Activated naive CD4-positive, alpha-beta T cell treated with anti-CD3 and anti-CD28 coated beads, Interleukin-2, amount 10 ng/mL, durations not matched to agents 7 days and 5 days (primary cell): ENCODE results near the gene PPY.
"Not testable (repeated sequence)": the region's sequence is repeated elsewhere in the genome, so short reads cannot be mapped to it uniquely, and the experiment has no call there.

ENCODE experiments used
- CTCF ChIA-PET: fragments of 350-600 bp; sonication (Branson Sonifier 250); formaldehyde crosslinking; loops from one replicate; lab custom pipeline; 2021; ENCODE audit warnings: antibody characterized with exemption; lab: Charles Lee
- DNase-seq: peaks from one replicate; pipeline ENCODE4 v3.0.0-alpha.2; 2020
- H3K27ac Mint-ChIP-seq: one replicate; pipeline ENCODE4 v1.8.0; 2021; ENCODE audit warnings: mild to moderate bottlenecking, moderate library complexity, mixed read lengths
- H3K27me3 Mint-ChIP-seq: one replicate; pipeline ENCODE4 v1.8.0; 2021; ENCODE audit warnings: mild to moderate bottlenecking, mixed read lengths
- H3K36me3 Mint-ChIP-seq: one replicate; pipeline ENCODE4 v1.8.0; 2021; ENCODE audit warnings: mixed read lengths
- H3K4me1 Mint-ChIP-seq: one replicate; pipeline ENCODE4 v1.8.0; 2021; ENCODE audit warnings: mixed read lengths
- H3K4me3 Mint-ChIP-seq: one replicate; pipeline ENCODE4 v1.8.0; 2021; ENCODE audit warnings: mild to moderate bottlenecking, moderate library complexity, mixed read lengths
- H3K9me3 Mint-ChIP-seq: one replicate; pipeline ENCODE4 v1.8.0; 2021; ENCODE audit warnings: mixed read lengths

Gene PPY

GRCh38 chr17:43935204-43935925 is 6.9 kb downstream of the PPY start:
- Mint-ChIP-seq H3K4me3 (no peak overlapping the region), H3K27me3 (peaks cover 45% of the 10 kb centered on the region), H3K27ac (no peak overlapping the region), H3K9me3 (no peaks in the 10 kb centered on the region), H3K4me1 (peaks cover 14% of the 10 kb centered on the region), H3K36me3 (no peaks in the 10 kb centered on the region)
- CTCF ChIA-PET, result no interaction called here
- no peak for DNase-seq

- Mint-ChIP-seq H3K4me1 (peaks cover 15% of the 10 kb centered on the region), H3K27ac (no peak overlapping the region), H3K36me3 (no peaks in the 10 kb centered on the region), H3K9me3 (no peaks in the 10 kb centered on the region), H3K27me3 (peaks cover 21% of the 10 kb centered on the region), H3K4me3 (no peak overlapping the region)
- CTCF ChIA-PET, result interaction anchor here (0.6 to 1.3 kb wide), 2 partner anchors 11 to 61 kb away, joined by 3 to 4 read pairs; no protein-coding TSS in a partner anchor
- no peak for DNase-seq
Measured at GRCh38 chr17:43932923-43933322, 9.4 kb downstream of the PPY start.

- Mint-ChIP-seq H3K36me3 (no peaks in the 10 kb centered on the region), H3K4me3 (no peak overlapping the region), H3K9me3 (no peaks in the 10 kb centered on the region), H3K27me3 (peaks cover 21% of the 10 kb centered on the region), H3K27ac (no peak overlapping the region), H3K4me1 (peaks cover 18% of the 10 kb centered on the region)
- DNase-seq, result no peak
- CTCF ChIA-PET, result no interaction called here
Measured at GRCh38 chr17:43932357-43932756, 9.9 kb downstream of the PPY start.

DNA sequence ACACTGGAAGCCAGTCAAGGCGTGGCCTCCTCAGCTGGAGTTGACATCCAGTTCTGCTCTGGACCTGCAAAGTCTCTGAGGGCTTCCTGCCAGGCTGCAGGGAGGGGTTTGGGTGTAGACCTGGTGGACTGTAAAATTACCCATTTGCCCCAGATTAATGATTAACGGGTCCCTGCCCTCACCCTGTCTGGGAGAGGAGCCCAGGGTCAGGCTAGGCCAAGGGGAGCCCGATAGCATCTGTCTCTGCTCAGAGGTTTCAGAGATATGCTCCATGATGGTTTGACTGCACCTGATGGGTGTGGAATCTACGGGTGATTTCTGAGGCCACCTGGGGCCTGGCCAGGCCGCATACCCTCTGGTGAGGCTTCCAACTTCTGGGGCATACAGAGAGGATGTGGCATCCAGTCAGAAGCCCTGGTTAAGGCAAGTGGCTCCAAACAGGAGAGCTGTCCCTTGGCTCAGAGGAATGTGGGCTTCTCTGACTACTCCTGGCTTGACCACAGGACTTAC is 11.2 kb downstream of the PPY start:
- H3K36me3 Mint-ChIP-seq, result no peaks in the 10 kb centered on the region
- peaks cover 24% of the 10 kb centered on the region for H3K4me1 Mint-ChIP-seq
- no peak overlapping the region for H3K27ac Mint-ChIP-seq
- no peak overlapping the region for H3K4me3 Mint-ChIP-seq
- H3K27me3 Mint-ChIP-seq, result peaks cover 27% of the 10 kb centered on the region
- H3K9me3 Mint-ChIP-seq, result no peaks in the 10 kb centered on the region
- CTCF ChIA-PET, result no interaction called here
- DNase-seq, result no peak

DNA sequence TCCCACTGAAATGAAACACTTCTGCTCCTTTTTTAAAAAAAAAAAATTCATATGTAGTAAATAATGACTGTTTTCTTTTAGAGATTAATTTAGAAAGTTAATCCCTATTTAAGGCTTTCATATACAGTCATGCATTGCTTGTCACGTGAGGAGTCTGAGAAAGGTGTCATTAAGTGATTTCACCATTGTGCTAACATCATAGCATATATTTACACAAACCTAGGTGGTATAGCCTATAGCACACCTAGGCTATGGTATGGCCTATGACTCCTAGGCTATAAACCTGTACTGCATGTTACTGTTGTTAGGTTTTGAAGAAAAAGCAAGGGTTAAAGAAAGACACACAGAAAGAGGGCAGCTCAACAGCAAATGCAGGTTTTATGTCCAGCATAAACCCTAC is 13.7 kb downstream of the PPY start:
- CTCF ChIA-PET, result interaction anchor here (0.8 to 1.6 kb wide), 4 partner anchors 15 to 48 kb away, joined by 3 to 11 read pairs (median 4); no protein-coding TSS in a partner anchor
- peaks cover 27% of the 10 kb centered on the region for H3K4me1 Mint-ChIP-seq
- no peaks in the 10 kb centered on the region for H3K9me3 Mint-ChIP-seq
- no peak for DNase-seq
- H3K27ac Mint-ChIP-seq, result no peak overlapping the region
- no peaks in the 10 kb centered on the region for H3K36me3 Mint-ChIP-seq
- H3K4me3 Mint-ChIP-seq, result no peak overlapping the region
- peaks cover 45% of the 10 kb centered on the region for H3K27me3 Mint-ChIP-seq

- H3K36me3 Mint-ChIP-seq, H3K9me3 Mint-ChIP-seq, DNase-seq: not testable (repeated sequence)
- CTCF ChIA-PET, result interaction anchor here (0.8 to 1.6 kb wide), 4 partner anchors 16 to 48 kb away, joined by 3 to 11 read pairs (median 4); no protein-coding TSS in a partner anchor
- H3K4me1 Mint-ChIP-seq, result peaks cover 27% of the 10 kb centered on the region
- peak overlapping the region; percentile 56 for H3K4me3 Mint-ChIP-seq
- H3K27ac Mint-ChIP-seq, result peak overlapping the region; percentile 6
- peaks cover 52% of the 10 kb centered on the region for H3K27me3 Mint-ChIP-seq
Measured at GRCh38 chr17:43927929-43928328, 14.3 kb downstream of the PPY start.

DNA sequence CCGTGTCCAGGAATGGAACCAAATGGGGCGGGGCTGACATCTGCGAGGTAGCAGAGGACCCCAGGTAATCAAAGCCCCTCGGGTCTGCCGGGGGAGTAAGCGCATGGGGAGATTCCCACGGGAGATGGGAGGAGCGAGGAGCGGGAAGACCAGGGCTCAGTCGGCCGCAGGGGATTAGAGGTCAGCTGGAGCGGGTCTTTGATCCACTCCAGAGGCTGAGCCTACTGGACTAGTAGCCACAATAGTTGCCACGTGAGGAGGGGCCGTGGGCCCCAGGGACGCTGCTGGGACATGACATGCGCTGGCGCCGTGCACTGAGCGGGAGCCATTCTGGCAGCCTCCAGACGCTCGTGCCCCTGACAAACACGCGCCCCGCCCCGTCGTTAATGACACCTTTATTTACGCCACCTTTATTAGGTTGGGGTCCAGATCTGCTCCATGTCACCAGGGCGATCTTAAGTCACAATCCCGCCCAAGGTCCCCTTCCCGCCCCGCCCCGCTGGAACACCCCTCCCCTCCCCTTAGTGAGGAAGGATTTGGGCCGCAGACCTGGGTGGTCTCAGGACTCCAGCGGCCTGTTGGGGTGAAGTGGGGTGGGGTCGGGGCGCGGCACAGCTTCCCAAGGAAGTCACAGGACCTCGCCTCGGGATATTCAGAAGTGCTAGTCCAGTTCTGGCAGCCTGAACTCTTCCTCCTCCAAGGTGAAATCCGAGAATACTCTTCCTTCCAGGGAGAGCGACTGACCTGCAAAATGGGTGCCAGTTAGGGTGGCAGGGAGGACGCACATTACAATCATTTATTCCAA is 15.0 kb downstream of the PPY start:
- Mint-ChIP-seq H3K27ac (peak overlapping the region; percentile 6), H3K9me3 (no peaks in the 10 kb centered on the region), H3K36me3 (no peaks in the 10 kb centered on the region), H3K27me3 (peaks cover 50% of the 10 kb centered on the region), H3K4me3 (peak overlapping the region; percentile 64), H3K4me1 (peaks cover 27% of the 10 kb centered on the region)
- CTCF ChIA-PET, result interaction anchor here (1.7 to 5.0 kb wide), 4 partner anchors 10 to 53 kb away, joined by 4 to 30 read pairs (median 7); no protein-coding TSS in a partner anchor
- DNase-seq, result peak; percentile 28

DNA sequence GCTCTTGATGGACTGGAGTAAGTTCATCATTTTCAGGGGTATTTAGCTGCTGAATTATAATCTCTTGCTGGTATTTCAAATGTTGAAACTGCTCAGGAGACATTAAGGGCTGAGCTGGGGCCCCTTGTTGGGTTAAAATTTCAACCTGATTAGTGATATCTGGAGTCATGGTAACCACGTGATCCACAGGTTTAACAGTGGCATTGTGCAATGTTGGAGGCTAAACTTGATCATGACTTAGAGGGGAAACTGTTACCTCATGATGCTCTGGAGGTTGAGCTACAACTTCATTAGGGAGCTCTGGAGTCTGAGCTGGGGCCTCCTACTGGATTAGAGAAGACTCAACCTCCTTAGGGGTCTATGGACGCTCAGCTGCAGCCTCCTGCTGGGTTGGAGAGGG is 17.7 kb downstream of the PPY start:
- Mint-ChIP-seq H3K4me3 (no peak overlapping the region), H3K27me3 (peaks cover 53% of the 10 kb centered on the region), H3K36me3 (no peaks in the 10 kb centered on the region), H3K27ac (no peak overlapping the region), H3K4me1 (peaks cover 24% of the 10 kb centered on the region), H3K9me3 (no peaks in the 10 kb centered on the region)
- CTCF ChIA-PET, result interaction anchor here (0.9 to 5.0 kb wide), 7 partner anchors 10 to 213 kb away, joined by 3 to 30 read pairs (median 7); partner anchors contain the start of gene PPY
- no peak for DNase-seq

DNA sequence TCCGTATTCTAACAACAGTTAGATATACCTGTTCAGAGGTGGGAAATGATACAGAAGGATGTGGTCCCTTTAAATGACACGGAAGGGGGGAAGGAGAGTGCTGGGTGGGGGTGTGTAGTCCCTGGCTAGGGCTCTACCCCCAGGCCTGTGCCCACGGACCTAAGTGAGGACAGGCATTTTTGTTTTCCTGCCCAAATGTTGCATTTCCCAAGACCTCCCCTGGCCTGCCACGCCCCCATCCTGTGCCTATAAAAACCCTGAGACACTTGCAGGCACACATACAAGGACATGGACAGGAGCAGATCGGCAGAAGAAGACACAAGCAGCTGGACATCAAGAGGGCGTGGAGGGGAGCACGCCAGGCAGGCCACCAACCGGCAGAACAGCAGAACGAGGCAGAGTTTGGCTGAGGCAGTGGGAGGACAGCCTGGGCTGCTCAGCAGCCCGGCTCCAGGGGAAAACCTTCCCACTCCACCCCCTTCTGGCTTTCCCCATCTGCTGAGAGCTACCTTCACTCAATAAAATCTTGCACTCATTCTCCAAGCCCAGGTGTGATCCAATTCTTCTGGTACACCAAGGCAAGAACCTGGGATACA is 21.7 kb downstream of the PPY start:
- CTCF ChIA-PET, result no interaction called here
- H3K27me3 Mint-ChIP-seq, result peaks cover 43% of the 10 kb centered on the region

GRCh38 chr17:43918026-43918389 is 24.3 kb downstream of the PPY start:
- CTCF ChIA-PET, result interaction anchor here (0.6 to 2.9 kb wide), 7 partner anchors 9 to 78 kb away, joined by 3 to 10 read pairs (median 4); no protein-coding TSS in a partner anchor
- peaks cover 21% of the 10 kb centered on the region for H3K4me1 Mint-ChIP-seq
- H3K9me3 Mint-ChIP-seq, result no peaks in the 10 kb centered on the region
- peak overlapping the region; percentile 65 for H3K4me3 Mint-ChIP-seq
- no peaks in the 10 kb centered on the region for H3K36me3 Mint-ChIP-seq
- peaks cover 24% of the 10 kb centered on the region for H3K27me3 Mint-ChIP-seq
- DNase-seq, result no peak
- peak overlapping the region; percentile 80 for H3K27ac Mint-ChIP-seq

More for the DNA sequence above, 21.7 kb downstream of the PPY start:
- no peak for DNase-seq
- Mint-ChIP-seq H3K4me3 (no peak overlapping the region), H3K9me3 (no peaks in the 10 kb centered on the region), H3K27ac (no peak overlapping the region), H3K4me1 (peaks cover 21% of the 10 kb centered on the region), H3K36me3 (no peaks in the 10 kb centered on the region)

GRCh38 chr17:43917348-43918025 is 24.8 kb downstream of the PPY start:
- H3K27me3 Mint-ChIP-seq, result peaks cover 22% of the 10 kb centered on the region
- H3K36me3 Mint-ChIP-seq, result no peaks in the 10 kb centered on the region
- peak overlapping the region; percentile 80 for H3K27ac Mint-ChIP-seq
- peak overlapping the region; percentile 65 for H3K4me3 Mint-ChIP-seq
- CTCF ChIA-PET, result interaction anchor here (0.6 to 2.9 kb wide), 7 partner anchors 8 to 79 kb away, joined by 3 to 10 read pairs (median 4); no protein-coding TSS in a partner anchor
- H3K9me3 Mint-ChIP-seq, result no peaks in the 10 kb centered on the region
- H3K4me1 Mint-ChIP-seq, result peaks cover 21% of the 10 kb centered on the region
- DNase-seq, result peak; percentile 75

GRCh38 chr17:43917016-43917347 is 25.3 kb downstream of the PPY start:
- Mint-ChIP-seq H3K36me3 (no peaks in the 10 kb centered on the region), H3K9me3 (no peaks in the 10 kb centered on the region), H3K4me3 (peak overlapping the region; percentile 65), H3K4me1 (peaks cover 21% of the 10 kb centered on the region), H3K27me3 (peaks cover 22% of the 10 kb centered on the region), H3K27ac (peak overlapping the region; percentile 80)
- no peak for DNase-seq
- CTCF ChIA-PET, result interaction anchor here (1.6 to 2.9 kb wide), 3 partner anchors 10 to 39 kb away, joined by 5 to 10 read pairs (median 5); no protein-coding TSS in a partner anchor

GRCh38 chr17:43916385-43916784 is 25.9 kb downstream of the PPY start:
- peak overlapping the region; percentile 65 for H3K4me3 Mint-ChIP-seq
- no peaks in the 10 kb centered on the region for H3K36me3 Mint-ChIP-seq
- peak overlapping the region; percentile 9 for H3K27ac Mint-ChIP-seq

More at GRCh38 chr17:43916385-43916784, 25.9 kb downstream of the PPY start:
- Mint-ChIP-seq H3K27me3 (peaks cover 22% of the 10 kb centered on the region), H3K9me3 (no peaks in the 10 kb centered on the region), H3K4me1 (peaks cover 21% of the 10 kb centered on the region)
- no peak for DNase-seq
- CTCF ChIA-PET, result interaction anchor here (2.2 to 2.9 kb wide), 2 partner anchors 10 to 27 kb away, joined by 5 to 10 read pairs; no protein-coding TSS in a partner anchor
